GM12892 (cell line): Measurements from ENCODE around the gene POU6F2.

Experiments used
- POLR2A ChIP-seq: IDR thresholded peaks from 2 replicates; pipeline ENCODE4 v1.6.1; 2011; ENCODE audit warnings: low read depth, low read length, control low read depth
- POLR2AphosphoS5 ChIP-seq: IDR thresholded peaks from 2 replicates; pipeline ENCODE4 v1.6.1; 2011; ENCODE audit warnings: low read depth, low read length, control low read depth

DNA sequence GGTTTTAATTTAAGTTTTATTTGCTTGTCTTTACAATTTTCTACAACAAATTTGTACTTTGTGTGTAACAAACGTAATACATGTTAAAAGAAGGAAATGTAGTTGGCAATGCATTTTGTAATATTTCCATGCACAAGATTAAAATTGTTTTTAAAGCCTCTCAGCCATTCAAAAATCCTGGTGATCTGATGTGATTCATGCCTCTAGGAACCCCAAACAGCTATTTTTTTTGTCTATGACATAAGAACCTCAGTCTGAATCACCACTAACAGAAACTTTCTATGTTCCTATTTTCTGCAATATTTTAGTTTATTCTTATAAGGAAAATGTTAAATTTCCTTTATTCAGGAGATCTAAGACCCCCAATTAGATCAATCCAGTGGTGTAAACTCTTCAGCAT is 405.4 kb downstream of the POU6F2 start:
- TF ChIP-seq POLR2AphosphoS5 (no peak), POLR2A (no peak)
